H1 (cell line): ENCODE results near the gene CAPZA2. TPM values are rescaled to one million over a fixed set of nuclear protein-coding genes. Genes with fewer than 3 reads are reported as not detected.

Experiments used
- ZNF274 ChIP-seq: IDR thresholded peaks from 2 replicates; pipeline ENCODE4 v1.7.0; 2012; ENCODE audit warnings: low read length, borderline replicate concordance; ENCODE audit errors: extremely low read depth
- polyA plus RNA-seq, 7 experiments: library from polyadenylated mRNA; depleted of rRNA in 3 of 7; stranded (reverse) in 5 of 7; unstranded in 2 of 7; fragments of >200 nt in 5 of 7; fragments of 200-250 nt in 2 of 7; gene quantifications; 1 replicate in 5 of 7; 2 replicates in 1 of 7; 4 replicates in 1 of 7; pipeline versions ENCODE4 v1.2.1 to v1.2.3, GENCODE V29; 2011 to 2013; ENCODE audit warnings: missing spikeins in 2 of 7, mixed read lengths in 2 of 7
- total RNA-seq: library from RNA; stranded (reverse); fragmentation: NEBNext Ultra II Directional; extraction: Animal tissue kit (Norgen Biotek cat#: 25700); gene quantifications from 2 replicates; pipeline ENCODE4 v1.2.1, GENCODE V29; 2021

Gene CAPZA2
- total and polyA plus RNA-seq, 2 of the 8 experiments (the other 6 are each of a cell fraction or from before 2014, with no cell fraction given): 33.2 to 145 TPM

DNA sequence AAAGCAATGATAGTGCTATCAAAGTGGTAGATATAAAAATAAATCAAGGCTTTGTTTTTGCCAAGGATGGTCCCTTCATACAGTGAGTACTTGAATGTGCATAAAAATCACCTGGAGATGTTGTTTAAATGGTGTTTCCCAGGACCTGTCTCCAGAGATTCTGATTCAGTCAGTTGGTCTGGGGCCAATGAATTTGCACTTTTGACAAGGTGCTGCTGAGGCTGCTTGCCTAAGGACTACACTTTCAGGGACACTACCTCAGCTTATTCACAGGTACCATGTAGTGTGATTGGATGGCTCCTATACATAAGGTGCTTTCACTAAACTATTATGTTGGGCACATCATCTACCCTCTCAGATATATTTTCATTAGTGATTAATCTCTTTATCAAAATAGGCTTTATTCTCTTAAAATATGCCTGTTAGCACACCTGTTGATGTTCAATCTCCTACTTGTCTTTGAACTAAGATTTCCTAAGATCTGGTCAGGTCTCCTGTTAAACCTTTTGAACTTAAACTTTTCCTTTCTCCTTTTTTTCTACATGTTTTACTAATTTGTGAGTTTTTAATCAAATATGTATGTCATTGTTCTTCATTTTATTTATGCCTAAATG lies 24.3 kb downstream of the CAPZA2 start (continued):
- no peak for TF ChIP-seq ZNF274
